Right atrium auricular region (tissue), 2 donors: Measurements from ENCODE around the gene CFAP299. TPM values are rescaled to one million over a fixed set of nuclear protein-coding genes. Genes with fewer than 3 reads are reported as not detected.
"Not testable (repeated sequence)": the region's sequence is repeated elsewhere in the genome, so short reads cannot be mapped to it uniquely, and the experiment has no call there.

Experiments used
- DNase-seq: peaks from one replicate; pipeline ENCODE4 v3.0.0-alpha.2; 2019; ENCODE audit warnings: low spot score
- H3K27ac ChIP-seq, 2 donors: fragments of 200-600 bp; sonication (generic); 1 replicate in 1 of 2; 2 replicates in 1 of 2; pipeline ENCODE4 v1.5.1; 2016 to 2019
- H3K27me3 ChIP-seq, 2 donors: fragments of 200-600 bp; sonication (generic); one replicate each; pipeline versions ENCODE4 v1.5.1 to v1.6.0; 2017 to 2019
- H3K36me3 ChIP-seq: fragments of 200-600 bp; sonication (generic); one replicate; pipeline ENCODE4 v1.5.1; 2016
- H3K4me1 ChIP-seq, 2 donors: fragments of 200-600 bp; sonication (generic); one replicate each; pipeline versions ENCODE4 v1.5.1 to v1.6.0; 2017 to 2019
- H3K4me3 ChIP-seq, 2 donors: fragments of 200-600 bp; sonication (generic); 1 replicate in 1 of 2; 2 replicates in 1 of 2; pipeline ENCODE4 v1.5.1; 2017 to 2019; ENCODE audit warnings: mild to moderate bottlenecking in 1 of 2, moderate library complexity in 1 of 2
- H3K9me3 ChIP-seq, 2 donors: fragments of 200-600 bp; sonication (generic); one replicate each; pipeline ENCODE4 v1.5.1; 2019
- CTCF ChIP-seq, 2 donors: fragments of 200-600 bp; sonication (generic); IDR thresholded peaks; one replicate each; pipeline ENCODE4 v1.5.1; 2019; ENCODE audit warnings: antibody characterized with exemption in 2 of 2
- total RNA-seq, 2 donors: library from RNA; depleted of rRNA; stranded (reverse); fragments of >200 nt; gene quantifications; one replicate each; pipeline ENCODE4 v1.1.0, GENCODE V29; 2016

Gene CFAP299
- total RNA-seq, 2 donors from 2014 or later: not detected

- Histone ChIP-seq H3K4me1 (no peaks in the 10 kb centered on the region), H3K27ac (no peak overlapping the region), H3K9me3 (no peaks in the 10 kb centered on the region), H3K36me3 (no peaks in the 10 kb centered on the region), H3K4me3 (no peak overlapping the region), H3K27me3 (no peaks in the 10 kb centered on the region)
- no peak for DNase-seq
- TF ChIP-seq CTCF (IDR thresholded peaks at IDR 0.05): no peak
Measured at GRCh38 chr4:80776168-80776567, 440.6 kb downstream of the CFAP299 start.

GRCh38 chr4:80781431-80781830 is 445.9 kb downstream of the CFAP299 start:
- Histone ChIP-seq H3K27ac (no peak overlapping the region), H3K9me3 (no peaks in the 10 kb centered on the region), H3K4me3 (no peak overlapping the region), H3K4me1 (no peaks in the 10 kb centered on the region), H3K27me3 (no peaks in the 10 kb centered on the region), H3K36me3 (no peaks in the 10 kb centered on the region)
- DNase-seq: no peak
- no peak for TF ChIP-seq CTCF (IDR thresholded peaks at IDR 0.05)

GRCh38 chr4:80787306-80787705 is 451.8 kb downstream of the CFAP299 start:
- Histone ChIP-seq H3K27ac (no peak overlapping the region), H3K27me3 (no peaks in the 10 kb centered on the region), H3K4me1 (no peaks in the 10 kb centered on the region), H3K36me3 (no peaks in the 10 kb centered on the region), H3K9me3 (no peaks in the 10 kb centered on the region), H3K4me3 (no peak overlapping the region)
- no peak for DNase-seq
- no peak for TF ChIP-seq CTCF (IDR thresholded peaks at IDR 0.05)

GRCh38 chr4:80788798-80789197 is 453.3 kb downstream of the CFAP299 start:
- Histone ChIP-seq H3K27ac (no peak overlapping the region), H3K9me3 (no peaks in the 10 kb centered on the region), H3K4me1 (no peaks in the 10 kb centered on the region), H3K4me3 (no peak overlapping the region), H3K27me3 (no peaks in the 10 kb centered on the region), H3K36me3 (no peaks in the 10 kb centered on the region)
- no peak for TF ChIP-seq CTCF (IDR thresholded peaks at IDR 0.05)
- no peak for DNase-seq

- no peaks in the 10 kb centered on the region for H3K9me3 ChIP-seq
- H3K4me3 ChIP-seq: no peak overlapping the region
Measured at GRCh38 chr4:80790152-80790551, 454.6 kb downstream of the CFAP299 start.

GRCh38 chr4:80793660-80794059 is 458.1 kb downstream of the CFAP299 start:
- DNase-seq, H3K27me3 ChIP-seq, H3K36me3 ChIP-seq, H3K27ac ChIP-seq, H3K4me3 ChIP-seq, H3K4me1 ChIP-seq: not testable (repeated sequence)
- H3K9me3 ChIP-seq: peaks cover 0 to 22% of the 10 kb centered on the region in 2 donors

More at GRCh38 chr4:80790152-80790551, 454.6 kb downstream of the CFAP299 start:
- DNase-seq: no peak
- Histone ChIP-seq H3K27ac (no peak overlapping the region), H3K36me3 (no peaks in the 10 kb centered on the region), H3K4me1 (no peaks in the 10 kb centered on the region), H3K27me3 (no peaks in the 10 kb centered on the region)
- TF ChIP-seq CTCF (IDR thresholded peaks at IDR 0.05): no peak
